Gastroesophageal sphincter (tissue), 4 donors: ENCODE results near the gene RASL10B. TPM values are rescaled to one million over a fixed set of nuclear protein-coding genes. Genes with fewer than 3 reads are reported as not detected.

Experiments
- ATAC-seq: fragments of 150-250 bp; one replicate; pipeline ENCODE4 v1.9.1; 2016; ENCODE audit warnings: mild to moderate bottlenecking, moderate library complexity
- H3K27ac ChIP-seq, 4 donors: fragments of 200-600 bp; sonication (generic) in 3 of 4; 1 replicate in 3 of 4; 2 replicates in 1 of 4; pipeline ENCODE4 v1.5.1; 2016 to 2019
- H3K27me3 ChIP-seq: fragments of 200-600 bp; sonication (generic); one replicate; pipeline ENCODE4 v1.5.1; 2019
- H3K36me3 ChIP-seq, 2 donors: fragments of 200-600 bp; sonication (generic); one replicate each; pipeline ENCODE4 v1.5.1; 2019; ENCODE audit warnings: control low read depth in 1 of 2
- H3K4me1 ChIP-seq, 3 donors: fragments of 200-600 bp; sonication (generic); 1 replicate in 2 of 3; 2 replicates in 1 of 3; pipeline ENCODE4 v1.5.1; 2016 to 2019; ENCODE audit warnings: control low read depth in 2 of 3
- H3K4me3 ChIP-seq, 2 donors: fragments of 200-600 bp; sonication (generic); one replicate each; pipeline ENCODE4 v1.5.1; 2019; ENCODE audit warnings: mild to moderate bottlenecking in 1 of 2, moderate library complexity in 1 of 2
- H3K9me3 ChIP-seq, 3 donors: fragments of 200-600 bp; sonication (generic); one replicate each; pipeline ENCODE4 v1.5.1; 2017 to 2019; ENCODE audit warnings: control low read depth in 2 of 3
- EP300 ChIP-seq: sonication (generic); formaldehyde crosslinking; IDR thresholded peaks from one replicate; pipeline ENCODE4 v1.6.1; 2017; ENCODE audit warnings: antibody characterized with exemption, mild to moderate bottlenecking
- POLR2A ChIP-seq, 2 donors: fragments of 450-650 bp; IDR thresholded peaks; one replicate each; pipeline ENCODE4 v1.6.1; 2017; ENCODE audit warnings: antibody characterized with exemption in 2 of 2, mild to moderate bottlenecking in 2 of 2, moderate library complexity in 1 of 2
- POLR2AphosphoS5 ChIP-seq: sonication (generic); formaldehyde crosslinking; IDR thresholded peaks from one replicate; pipeline ENCODE4 v1.6.1; 2017; ENCODE audit warnings: antibody characterized with exemption
- WGBS, 2 donors: methylation state at CpG; one replicate each; pipeline ENCODE4 v1.1.5; 2018; ENCODE audit warnings: low coverage in 1 of 2; 5-methylcytosine and 5-hydroxymethylcytosine counted together
- total RNA-seq, 4 donors: library from RNA; depleted of rRNA; stranded (reverse); fragments of >200 nt; gene quantifications; one replicate each; pipeline ENCODE4 v1.1.0, GENCODE V29; 2016
- TF ChIP-seq, protein P1 (sequence below), 4 experiments: fragments of 200-600 bp in 2 of 4; fragments of 450-650 bp in 2 of 4; sonication (generic) in 1 of 4; IDR thresholded peaks; one replicate each; pipeline ENCODE4 v1.5.1; 2017 to 2019; ENCODE audit warnings: antibody characterized with exemption in 4 of 4, mild to moderate bottlenecking in 2 of 4, moderate library complexity in 2 of 4

RASL10B gene
- total RNA-seq, 4 donors from 2014 or later: 4.2 to 25.9 (median 15.4) TPM

GRCh38 chr17:35693662-35694061 is 37.8 kb upstream of the RASL10B start:
- Histone ChIP-seq H3K36me3 (peaks cover 0 to 88% of the 10 kb centered on the region in 2 donors), H3K9me3 (no peaks in the 10 kb centered on the region), H3K4me3 (no peak overlapping the region), H3K27me3 (no peaks in the 10 kb centered on the region), H3K4me1 (no peaks in the 10 kb centered on the region), H3K27ac (no peak overlapping the region)
- TF ChIP-seq EP300 (no peak), POLR2A (IDR thresholded peaks at IDR 0.05) (no peak), POLR2AphosphoS5 (no peak)
- TF ChIP-seq, protein P1, sequence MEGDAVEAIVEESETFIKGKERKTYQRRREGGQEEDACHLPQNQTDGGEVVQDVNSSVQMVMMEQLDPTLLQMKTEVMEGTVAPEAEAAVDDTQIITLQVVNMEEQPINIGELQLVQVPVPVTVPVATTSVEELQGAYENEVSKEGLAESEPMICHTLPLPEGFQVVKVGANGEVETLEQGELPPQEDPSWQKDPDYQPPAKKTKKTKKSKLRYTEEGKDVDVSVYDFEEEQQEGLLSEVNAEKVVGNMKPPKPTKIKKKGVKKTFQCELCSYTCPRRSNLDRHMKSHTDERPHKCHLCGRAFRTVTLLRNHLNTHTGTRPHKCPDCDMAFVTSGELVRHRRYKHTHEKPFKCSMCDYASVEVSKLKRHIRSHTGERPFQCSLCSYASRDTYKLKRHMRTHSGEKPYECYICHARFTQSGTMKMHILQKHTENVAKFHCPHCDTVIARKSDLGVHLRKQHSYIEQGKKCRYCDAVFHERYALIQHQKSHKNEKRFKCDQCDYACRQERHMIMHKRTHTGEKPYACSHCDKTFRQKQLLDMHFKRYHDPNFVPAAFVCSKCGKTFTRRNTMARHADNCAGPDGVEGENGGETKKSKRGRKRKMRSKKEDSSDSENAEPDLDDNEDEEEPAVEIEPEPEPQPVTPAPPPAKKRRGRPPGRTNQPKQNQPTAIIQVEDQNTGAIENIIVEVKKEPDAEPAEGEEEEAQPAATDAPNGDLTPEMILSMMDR (IDR thresholded peaks at IDR 0.05): no peak
- ATAC-seq: no peak
- WGBS, 2 donors: 86 to 97% methylated on average over 1 to 3 of the region's 3 CpGs

DNA sequence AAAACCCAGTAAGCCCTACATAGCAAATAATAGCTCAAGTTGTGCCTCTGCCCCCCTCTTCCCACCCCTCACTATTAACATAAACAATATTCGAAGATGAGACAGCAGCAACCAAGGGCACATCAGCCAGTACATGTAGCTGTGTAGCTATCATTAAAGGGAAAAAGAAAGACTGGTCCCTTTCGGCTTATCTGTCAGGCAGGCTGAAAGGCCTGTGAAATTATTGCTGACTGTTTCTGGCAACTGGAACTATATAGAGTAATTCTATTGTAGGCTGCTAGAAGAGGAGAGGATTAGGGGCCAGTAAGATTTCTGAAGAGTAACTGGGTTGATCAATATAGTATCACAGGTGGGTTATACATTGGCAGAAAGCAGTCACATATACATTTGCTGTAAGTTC is 36.5 kb upstream of the RASL10B start:
- no peaks in the 10 kb centered on the region for H3K9me3 ChIP-seq
- 66 to 75% methylated on average over 2 of the region's 2 CpGs for WGBS, 2 donors
- peaks cover 0 to 76% of the 10 kb centered on the region in 2 donors for H3K36me3 ChIP-seq
- no peak overlapping the region for H3K4me3 ChIP-seq
- no peak overlapping the region for H3K27ac ChIP-seq
- H3K4me1 ChIP-seq: no peaks in the 10 kb centered on the region
- ATAC-seq: no peak
- TF ChIP-seq POLR2AphosphoS5 (no peak), EP300 (no peak), POLR2A (IDR thresholded peaks at IDR 0.05) (no peak)
- TF ChIP-seq, protein P1 (IDR thresholded peaks at IDR 0.05): no peak
- no peaks in the 10 kb centered on the region for H3K27me3 ChIP-seq

- Histone ChIP-seq H3K36me3 (peaks cover 0 to 69% of the 10 kb centered on the region in 2 donors), H3K4me3 (no peak overlapping the region), H3K4me1 (no peaks in the 10 kb centered on the region), H3K27ac (no peak overlapping the region), H3K9me3 (no peaks in the 10 kb centered on the region), H3K27me3 (no peaks in the 10 kb centered on the region)
- 75 to 80% methylated on average over 1 to 2 of the region's 2 CpGs for WGBS, 2 donors
- no peak for TF ChIP-seq POLR2AphosphoS5
- TF ChIP-seq EP300: no peak
- TF ChIP-seq, protein P1 (IDR thresholded peaks at IDR 0.05): no peak
- TF ChIP-seq POLR2A (IDR thresholded peaks at IDR 0.05): no peak
- no peak for ATAC-seq
Observed at GRCh38 chr17:35695613-35696012, 35.8 kb upstream of the RASL10B start.

DNA sequence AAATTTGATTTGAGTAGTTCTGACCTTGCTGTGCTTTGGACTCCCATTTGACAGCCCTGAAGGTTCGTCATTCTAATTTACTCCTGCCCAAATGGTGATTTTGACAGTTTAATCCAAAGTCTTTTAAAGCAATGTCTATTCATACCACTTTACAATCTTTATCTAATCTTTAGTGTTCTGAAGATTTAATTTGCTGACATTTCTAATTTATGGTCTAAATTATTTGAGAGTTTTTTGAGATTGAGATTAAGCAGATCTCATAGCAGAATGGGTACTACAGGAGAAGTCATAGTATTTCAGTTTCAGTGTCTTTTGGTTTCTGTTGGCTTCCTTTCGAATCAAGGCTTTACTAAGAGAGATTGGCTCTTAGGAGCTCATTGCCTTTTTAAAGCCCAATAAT is 32.6 kb upstream of the RASL10B start:
- TF ChIP-seq EP300 (no peak), POLR2AphosphoS5 (no peak), POLR2A (IDR thresholded peaks at IDR 0.05) (no peak)
- TF ChIP-seq, protein P1 (IDR thresholded peaks at IDR 0.05): no peak
- H3K36me3 ChIP-seq: peaks cover 0 to 47% of the 10 kb centered on the region in 2 donors
- no peak for ATAC-seq
- 90 to 91% methylated on average over 2 of the region's 2 CpGs for WGBS, 2 donors
- no peak overlapping the region for H3K4me3 ChIP-seq
- H3K9me3 ChIP-seq: no peaks in the 10 kb centered on the region
- no peak overlapping the region for H3K27ac ChIP-seq
- H3K27me3 ChIP-seq: no peaks in the 10 kb centered on the region
- H3K4me1 ChIP-seq: no peaks in the 10 kb centered on the region

- H3K27ac ChIP-seq: no peak overlapping the region
- H3K27me3 ChIP-seq: no peaks in the 10 kb centered on the region
- H3K36me3 ChIP-seq: peaks cover 0 to 33% of the 10 kb centered on the region in 2 donors
- no peak for ATAC-seq
- no peak overlapping the region for H3K4me3 ChIP-seq
- no peaks in the 10 kb centered on the region for H3K9me3 ChIP-seq
- TF ChIP-seq EP300: no peak
- TF ChIP-seq POLR2AphosphoS5: no peak
- TF ChIP-seq, protein P1 (IDR thresholded peaks at IDR 0.05): no peak
- TF ChIP-seq POLR2A (IDR thresholded peaks at IDR 0.05): no peak
- WGBS, 2 donors: 81 to 88% methylated on average over 6 of the region's 6 CpGs
- no peaks in the 10 kb centered on the region for H3K4me1 ChIP-seq
Observed at GRCh38 chr17:35700150-35700549, 31.3 kb upstream of the RASL10B start.
